Hepatocyte (in vitro differentiated cells): ENCODE results near the gene DNAL4. TPM values are rescaled to one million over a fixed set of nuclear protein-coding genes. Genes with fewer than 3 reads are reported as not detected.

Experiments
- DNase-seq: peaks from one replicate; pipeline ENCODE4 v3.0.0-alpha.2; 2016; ENCODE audit warnings: low spot score
- H2AFZ ChIP-seq: fragments of 200-600 bp; sonication (generic); 2 replicates; pipeline ENCODE4 v1.6.0; 2016; ENCODE audit warnings: antibody characterized with exemption, mild to moderate bottlenecking
- H3K27ac ChIP-seq: fragments of 200-600 bp; sonication (generic); 2 replicates; pipeline ENCODE4 v1.5.1; 2016; ENCODE audit warnings: mild to moderate bottlenecking
- H3K27me3 ChIP-seq: fragments of 200-600 bp; sonication (generic); 2 replicates; pipeline ENCODE4 v1.6.1; 2016
- H3K36me3 ChIP-seq: fragments of 200-600 bp; sonication (generic); replicated peaks from 2 replicates; pipeline ENCODE4 v1.5.1; 2016; ENCODE audit warnings: low read depth; ENCODE audit not compliant: insufficient read depth
- H3K4me1 ChIP-seq: fragments of 200-600 bp; sonication (generic); 2 replicates; pipeline ENCODE4 v1.5.1; 2016; ENCODE audit warnings: mild to moderate bottlenecking, moderate library complexity; ENCODE audit not compliant: insufficient read depth
- H3K4me2 ChIP-seq: fragments of 200-600 bp; sonication (generic); 2 replicates; pipeline ENCODE4 v1.6.0; 2016
- H3K4me3 ChIP-seq: fragments of 200-600 bp; sonication (generic); 2 replicates; pipeline ENCODE4 v1.5.1; 2016; ENCODE audit warnings: mild to moderate bottlenecking
- H3K79me2 ChIP-seq: fragments of 200-600 bp; sonication (generic); 2 replicates; pipeline ENCODE4 v1.6.0; 2017; ENCODE audit warnings: mild to moderate bottlenecking
- H3K9me2 ChIP-seq: fragments of 200-600 bp; sonication (generic); replicated peaks from 2 replicates; pipeline ENCODE4 v1.6.0; 2017; ENCODE audit warnings: mild to moderate bottlenecking; ENCODE audit not compliant: insufficient read depth
- H3K9me3 ChIP-seq: fragments of 200-600 bp; sonication (generic); 2 replicates; pipeline ENCODE4 v1.5.1; 2016; ENCODE audit warnings: low read depth, mild to moderate bottlenecking
- H4K20me1 ChIP-seq: fragments of 200-600 bp; sonication (generic); 2 replicates; pipeline ENCODE4 v1.6.0; 2016; ENCODE audit warnings: mild to moderate bottlenecking; ENCODE audit not compliant: insufficient read depth, poor library complexity, severe bottlenecking
- CTCF ChIP-seq: fragments of 200-600 bp; sonication (generic); IDR thresholded peaks from 2 replicates; pipeline ENCODE4 v1.5.1; 2016; ENCODE audit warnings: antibody characterized with exemption, mild to moderate bottlenecking; ENCODE audit not compliant: poor library complexity
- EZH2 ChIP-seq: fragments of 200-600 bp; sonication (generic); IDR thresholded peaks from 2 replicates; pipeline ENCODE4 v1.6.1; 2016; ENCODE audit warnings: antibody characterized with exemption, mild to moderate bottlenecking, borderline replicate concordance
- EZH2phosphoT487 ChIP-seq: fragments of 200-600 bp; sonication (generic); IDR thresholded peaks from one replicate; pipeline ENCODE4 v1.6.1; 2018; ENCODE audit warnings: antibody characterized with exemption, mild to moderate bottlenecking, low read depth, moderate library complexity; ENCODE audit not compliant: unreplicated experiment, severe bottlenecking
- WGBS: methylation state at CpG from one replicate; pipeline ENCODE4 v1.1.6; 2016; ENCODE audit warnings: low lambda C conversion rate; ENCODE audit errors: missing lambda C conversion rate; 5-methylcytosine and 5-hydroxymethylcytosine counted together
- polyA plus RNA-seq: library from polyadenylated mRNA; unstranded; fragments of >200 nt; fragmentation: Nextera tagmentation; extraction: Ambion mirVana; gene quantifications from 2 replicates; pipeline ENCODE4 v1.2.1, GENCODE V29; 2016
- small RNA-seq: library from RNA; depleted of rRNA; stranded (forward); fragments of <200 nt; gene quantifications from one replicate; pipeline ENCODE3, GENCODE V24; 2014
- total RNA-seq: library from RNA; depleted of rRNA; stranded (reverse); fragments of >200 nt; gene quantifications from 2 replicates; pipeline ENCODE4 v1.2.3, GENCODE V29; 2014

DNAL4 gene
- total and polyA plus RNA-seq, 2 experiments from 2014 or later = 11.9 to 21.5 TPM

GRCh38 chr22:38729946-38730345, 64.0 kb downstream of the DNAL4 start:
- WGBS = 96% methylated on average over 6 of the region's 6 CpGs
- Histone ChIP-seq H3K36me3 (no peaks in the 10 kb centered on the region), H3K27me3 (no peaks in the 10 kb centered on the region), H3K4me3 (no peak overlapping the region), H3K4me1 (no peaks in the 10 kb centered on the region), H3K79me2 (no peaks in the 10 kb centered on the region), H2AFZ (no peak overlapping the region), H4K20me1 (no peaks in the 10 kb centered on the region), H3K27ac (no peak overlapping the region), H3K4me2 (no peak overlapping the region), H3K9me3 (no peaks in the 10 kb centered on the region), H3K9me2 (no peaks in the 10 kb centered on the region)
- DNase-seq = no peak
- TF ChIP-seq EZH2phosphoT487 (no peak), EZH2 (no peak), CTCF (no peak)

- WGBS = 98% methylated on average over 18 of the region's 18 CpGs
- Histone ChIP-seq H3K4me2 (no peak overlapping the region), H3K27me3 (no peaks in the 10 kb centered on the region), H4K20me1 (no peaks in the 10 kb centered on the region), H3K4me3 (no peak overlapping the region), H3K27ac (no peak overlapping the region), H2AFZ (no peak overlapping the region), H3K36me3 (no peaks in the 10 kb centered on the region), H3K79me2 (no peaks in the 10 kb centered on the region), H3K9me3 (no peaks in the 10 kb centered on the region), H3K9me2 (no peaks in the 10 kb centered on the region), H3K4me1 (no peaks in the 10 kb centered on the region)
- TF ChIP-seq CTCF (no peak), EZH2 (no peak), EZH2phosphoT487 (no peak)
- DNase-seq = no peak
Observed at GRCh38 chr22:38728871-38729796, 64.8 kb downstream of the DNAL4 start.

Small RNAs within 50 kb of the gene (small RNA-seq; reads per million reads assigned to genes)
- not detected for gene AL021707.8

Other genes starting within 250 kb of the DNAL4 start
- gene DMC1, start 224.0 kb downstream of the DNAL4 start, total RNA-seq = 0.80 and 3.0 TPM in 2 replicates
- gene DMC1, start 224.0 kb downstream of the DNAL4 start, polyA plus RNA-seq = 0.21 and 0.74 TPM in 2 replicates
- gene FAM227A, start 137.8 kb downstream of the DNAL4 start, total RNA-seq = 1.1 and 2.9 TPM in 2 replicates
- gene FAM227A, start 137.8 kb downstream of the DNAL4 start, polyA plus RNA-seq = 0.51 and 2.3 TPM in 2 replicates
- gene CBY1, start 137.5 kb downstream of the DNAL4 start, total RNA-seq = 19.7 and 20.5 TPM in 2 replicates
- gene CBY1, start 137.5 kb downstream of the DNAL4 start, polyA plus RNA-seq = 35.8 and 39.4 TPM in 2 replicates
- gene TOMM22, start 112.2 kb downstream of the DNAL4 start, total RNA-seq = 57.7 and 76.3 TPM in 2 replicates
- 70.6 and 80.3 TPM in 2 replicates for gene TOMM22, start 112.2 kb downstream of the DNAL4 start, polyA plus RNA-seq
- 76.0 and 104 TPM in 2 replicates for gene JOSD1, start 93.2 kb downstream of the DNAL4 start, total RNA-seq
- gene JOSD1, start 93.2 kb downstream of the DNAL4 start, polyA plus RNA-seq = 15.8 and 18.6 TPM in 2 replicates
- gene GTPBP1, start 88.2 kb downstream of the DNAL4 start, total RNA-seq = 26.0 and 36.8 TPM in 2 replicates
- gene GTPBP1, start 88.2 kb downstream of the DNAL4 start, polyA plus RNA-seq = 28.6 and 30.8 TPM in 2 replicates
- 52.4 and 56.1 TPM in 2 replicates for gene SUN2, start 38.1 kb downstream of the DNAL4 start, total RNA-seq
- gene SUN2, start 38.1 kb downstream of the DNAL4 start, polyA plus RNA-seq = 55.9 and 70.8 TPM in 2 replicates
- gene NPTXR, start 49.9 kb upstream of the DNAL4 start, total RNA-seq = 3.1 and 3.8 TPM in 2 replicates
- gene NPTXR, start 49.9 kb upstream of the DNAL4 start, polyA plus RNA-seq = 3.3 TPM in 2 replicates
- 30.7 and 42.9 TPM in 2 replicates for gene CBX6, start 78.1 kb upstream of the DNAL4 start, total RNA-seq
- 40.6 and 45.4 TPM in 2 replicates for gene CBX6, start 78.1 kb upstream of the DNAL4 start, polyA plus RNA-seq
- not detected in 2 replicates for gene APOBEC3A, start 163.5 kb upstream of the DNAL4 start, total RNA-seq
- not detected in 2 replicates for gene APOBEC3A, start 163.5 kb upstream of the DNAL4 start, polyA plus RNA-seq
- 2.2 TPM in 2 replicates for gene APOBEC3B, start 188.2 kb upstream of the DNAL4 start, total RNA-seq
- gene APOBEC3B, start 188.2 kb upstream of the DNAL4 start, polyA plus RNA-seq = 10.5 and 11.0 TPM in 2 replicates
- gene APOBEC3C, start 220.1 kb upstream of the DNAL4 start, total RNA-seq = 7.4 and 8.0 TPM in 2 replicates
- gene APOBEC3C, start 220.1 kb upstream of the DNAL4 start, polyA plus RNA-seq = 36.8 and 56.7 TPM in 2 replicates
- 1.4 and 1.5 TPM in 2 replicates for gene APOBEC3D, start 227.0 kb upstream of the DNAL4 start, total RNA-seq
- gene APOBEC3D, start 227.0 kb upstream of the DNAL4 start, polyA plus RNA-seq = 1.4 and 1.5 TPM in 2 replicates
- gene APOBEC3F, start 246.7 kb upstream of the DNAL4 start, total RNA-seq = 1.2 and 4.7 TPM in 2 replicates
- 8.8 and 10.0 TPM in 2 replicates for gene APOBEC3F, start 246.7 kb upstream of the DNAL4 start, polyA plus RNA-seq